WTC11 (cell line): ENCODE measurements around the gene ZNF217. TPM values are rescaled to one million over a fixed set of nuclear protein-coding genes. Genes with fewer than 3 reads are reported as not detected.

Experiments used
- ATAC-seq: fragments of 200-7000 bp; cut with Tn5 transposase; 2 replicates; pipeline ENCODE4 v1.10.0; 2021; ENCODE audit warnings: mild to moderate bottlenecking, moderate library complexity
- CTCF ChIA-PET: fragments of 300-600 bp; sonication (Branson Sonifier 250); formaldehyde crosslinking; loops from one replicate; lab custom pipeline; 2021; ENCODE audit warnings: antibody characterized with exemption; lab: Charles Lee
- POLR2A ChIA-PET: fragments of 350-600 bp; sonication (Branson Sonifier 250); formaldehyde crosslinking; loops from one replicate; lab custom pipeline; 2021; ENCODE audit warnings: antibody characterized with exemption; lab: Charles Lee
- DNase-seq: peaks from one replicate; pipeline ENCODE4 v3.0.0; 2021; ENCODE audit warnings: low spot score
- H3K27ac Mint-ChIP-seq: 2 replicates; pipeline ENCODE4 v1.8.0; 2021; ENCODE audit warnings: mixed read lengths
- H3K27me3 Mint-ChIP-seq: 2 replicates; pipeline ENCODE4 v1.8.0; 2021; ENCODE audit warnings: low read depth, mild to moderate bottlenecking, moderate library complexity, mixed read lengths
- H3K36me3 Mint-ChIP-seq: 2 replicates; pipeline ENCODE4 v1.8.0; 2021; ENCODE audit warnings: mixed read lengths
- H3K4me1 Mint-ChIP-seq: 2 replicates; pipeline ENCODE4 v1.8.0; 2022; ENCODE audit warnings: mixed read lengths
- H3K4me3 Mint-ChIP-seq: 2 replicates; pipeline ENCODE4 v1.8.0; 2021; ENCODE audit warnings: mild to moderate bottlenecking, moderate library complexity, mixed read lengths
- H3K9me3 Mint-ChIP-seq: 2 replicates; pipeline ENCODE4 v1.8.0; 2021; ENCODE audit warnings: mixed read lengths
- E2F1 ChIP-seq: sonication (generic); formaldehyde crosslinking; IDR thresholded peaks from 2 replicates; pipeline ENCODE4 v1.8.0; 2022; ENCODE audit warnings: mild to moderate bottlenecking, missing genetic modification reagents
- ELF4 ChIP-seq: sonication (generic); formaldehyde crosslinking; IDR thresholded peaks from 2 replicates; pipeline ENCODE4 v1.8.1; 2022; ENCODE audit warnings: low read depth, mild to moderate bottlenecking, moderate library complexity, missing genetic modification reagents
- FOXK1 ChIP-seq: sonication (generic); formaldehyde crosslinking; IDR thresholded peaks from 2 replicates; pipeline ENCODE4 v1.8.0; 2022; ENCODE audit warnings: mild to moderate bottlenecking, moderate library complexity, missing genetic modification reagents
- GRHL2 ChIP-seq: fragments of 250-450 bp; sonication (Bioruptor Pico); IDR thresholded peaks from 2 replicates; pipeline ENCODE4 v1.8.0; 2022; ENCODE audit warnings: mild to moderate bottlenecking, moderate library complexity; ENCODE audit not compliant: insufficient replicate concordance, severe bottlenecking
- NFATC4 ChIP-seq: fragments of 250-450 bp; sonication (Bioruptor Pico); IDR thresholded peaks from 2 replicates; pipeline ENCODE4 v1.9.0; 2021; ENCODE audit warnings: mild to moderate bottlenecking
- NR2C2 ChIP-seq: sonication (generic); formaldehyde crosslinking; IDR thresholded peaks from 2 replicates; pipeline ENCODE4 v1.8.0; 2022; ENCODE audit warnings: mild to moderate bottlenecking, missing genetic modification reagents
- RELA ChIP-seq: sonication (generic); formaldehyde crosslinking; IDR thresholded peaks from 2 replicates; pipeline ENCODE4 v1.8.1; 2022; ENCODE audit warnings: missing genetic modification reagents, mild to moderate bottlenecking, borderline replicate concordance
- SMAD4 ChIP-seq: sonication (generic); formaldehyde crosslinking; IDR thresholded peaks from 2 replicates; pipeline ENCODE4 v1.8.0; 2022; ENCODE audit warnings: mild to moderate bottlenecking, missing genetic modification reagents
- TP53 ChIP-seq: sonication (generic); formaldehyde crosslinking; IDR thresholded peaks from 2 replicates; pipeline ENCODE4 v1.8.1; 2023; ENCODE audit warnings: mild to moderate bottlenecking, missing genetic modification reagents
- USF1 ChIP-seq: sonication (generic); formaldehyde crosslinking; IDR thresholded peaks from 2 replicates; pipeline ENCODE4 v1.8.0; 2022; ENCODE audit warnings: mild to moderate bottlenecking, missing genetic modification reagents
- ZNF138 ChIP-seq: sonication (generic); formaldehyde crosslinking; conservative IDR thresholded peaks from 2 replicates; pipeline ENCODE4 v1.8.1; 2022; ENCODE audit warnings: mild to moderate bottlenecking, moderate library complexity, missing genetic modification reagents
- ZNF317 ChIP-seq: sonication (generic); formaldehyde crosslinking; IDR thresholded peaks from 2 replicates; pipeline ENCODE4 v1.8.1; 2023; ENCODE audit warnings: low read depth, mild to moderate bottlenecking, moderate library complexity, missing genetic modification reagents, borderline replicate concordance
- ZNF416 ChIP-seq: fragments of 250-450 bp; sonication (Bioruptor Pico); IDR thresholded peaks from 2 replicates; pipeline ENCODE4 v1.9.0; 2021; ENCODE audit warnings: mild to moderate bottlenecking, inconsistent platforms
- total RNA-seq: library from RNA; stranded (reverse); gene quantifications from 3 replicates; pipeline ENCODE4 v1.2.3, GENCODE V29; 2021
- TF ChIP-seq, protein P1 (sequence below): sonication (generic); formaldehyde crosslinking; IDR thresholded peaks from 2 replicates; pipeline ENCODE4 v1.8.1; 2023; ENCODE audit warnings: mild to moderate bottlenecking, missing genetic modification reagents, borderline replicate concordance
- TF ChIP-seq, protein P2 (sequence below): sonication (generic); formaldehyde crosslinking; IDR thresholded peaks from 2 replicates; pipeline ENCODE4 v1.8.1; 2022; ENCODE audit warnings: low read depth, mild to moderate bottlenecking, moderate library complexity, missing genetic modification reagents, borderline replicate concordance
- TF ChIP-seq, protein P3 (sequence below): sonication (generic); formaldehyde crosslinking; IDR thresholded peaks from 2 replicates; pipeline ENCODE4 v1.8.0; 2023; ENCODE audit warnings: missing genetic modification reagents, mild to moderate bottlenecking, borderline replicate concordance

ZNF217 gene
- total RNA-seq, 1 experiment from 2014 or later: 75.6 TPM

DNA sequence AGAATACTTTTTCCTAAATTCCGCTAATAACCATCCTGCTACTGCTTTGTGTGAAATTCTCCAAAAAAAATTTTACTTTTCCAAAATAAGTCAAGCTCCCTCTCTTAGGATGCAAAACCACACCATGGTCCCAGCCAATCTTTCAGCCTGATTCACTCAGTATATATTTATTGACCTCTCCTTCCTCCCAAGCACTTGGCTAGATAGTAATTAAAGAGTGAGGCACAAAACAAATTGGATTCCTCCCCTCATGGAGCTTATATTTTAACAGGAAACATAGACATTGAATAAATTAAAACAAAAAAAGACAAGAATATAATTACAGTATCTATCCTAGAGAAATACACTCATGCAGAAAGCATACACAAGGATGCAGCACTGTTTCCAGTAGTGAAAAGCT is 9.0 kb upstream of the ZNF217 start:
- Mint-ChIP-seq H3K9me3 (no peaks in the 10 kb centered on the region), H3K36me3 (no peaks in the 10 kb centered on the region), H3K4me3 (no peak overlapping the region), H3K27ac (no peak overlapping the region; the same call in 1 of the 2 replicates), H3K4me1 (peaks cover 30% of the 10 kb centered on the region), H3K27me3 (no peaks in the 10 kb centered on the region)
- CTCF ChIA-PET: no interaction called here
- POLR2A ChIA-PET: no interaction called here
- DNase-seq: no peak
- ATAC-seq: no peak
- TF ChIP-seq NFATC4 (CRISPR knock-in tag) (no peak), NR2C2 (CRISPR knock-in tag) (no peak), FOXK1 (CRISPR knock-in tag) (no peak), TP53 (CRISPR knock-in tag) (no peak), USF1 (CRISPR knock-in tag) (no peak), ELF4 (CRISPR knock-in tag) (no peak), SMAD4 (CRISPR knock-in tag) (no peak), E2F1 (CRISPR knock-in tag) (no peak), ZNF317 (no peak), ZNF416 (CRISPR knock-in tag) (no peak), RELA (CRISPR knock-in tag) (no peak), GRHL2 (no peak), ZNF138 (CRISPR knock-in tag) (no peak)
- TF ChIP-seq, protein P1, sequence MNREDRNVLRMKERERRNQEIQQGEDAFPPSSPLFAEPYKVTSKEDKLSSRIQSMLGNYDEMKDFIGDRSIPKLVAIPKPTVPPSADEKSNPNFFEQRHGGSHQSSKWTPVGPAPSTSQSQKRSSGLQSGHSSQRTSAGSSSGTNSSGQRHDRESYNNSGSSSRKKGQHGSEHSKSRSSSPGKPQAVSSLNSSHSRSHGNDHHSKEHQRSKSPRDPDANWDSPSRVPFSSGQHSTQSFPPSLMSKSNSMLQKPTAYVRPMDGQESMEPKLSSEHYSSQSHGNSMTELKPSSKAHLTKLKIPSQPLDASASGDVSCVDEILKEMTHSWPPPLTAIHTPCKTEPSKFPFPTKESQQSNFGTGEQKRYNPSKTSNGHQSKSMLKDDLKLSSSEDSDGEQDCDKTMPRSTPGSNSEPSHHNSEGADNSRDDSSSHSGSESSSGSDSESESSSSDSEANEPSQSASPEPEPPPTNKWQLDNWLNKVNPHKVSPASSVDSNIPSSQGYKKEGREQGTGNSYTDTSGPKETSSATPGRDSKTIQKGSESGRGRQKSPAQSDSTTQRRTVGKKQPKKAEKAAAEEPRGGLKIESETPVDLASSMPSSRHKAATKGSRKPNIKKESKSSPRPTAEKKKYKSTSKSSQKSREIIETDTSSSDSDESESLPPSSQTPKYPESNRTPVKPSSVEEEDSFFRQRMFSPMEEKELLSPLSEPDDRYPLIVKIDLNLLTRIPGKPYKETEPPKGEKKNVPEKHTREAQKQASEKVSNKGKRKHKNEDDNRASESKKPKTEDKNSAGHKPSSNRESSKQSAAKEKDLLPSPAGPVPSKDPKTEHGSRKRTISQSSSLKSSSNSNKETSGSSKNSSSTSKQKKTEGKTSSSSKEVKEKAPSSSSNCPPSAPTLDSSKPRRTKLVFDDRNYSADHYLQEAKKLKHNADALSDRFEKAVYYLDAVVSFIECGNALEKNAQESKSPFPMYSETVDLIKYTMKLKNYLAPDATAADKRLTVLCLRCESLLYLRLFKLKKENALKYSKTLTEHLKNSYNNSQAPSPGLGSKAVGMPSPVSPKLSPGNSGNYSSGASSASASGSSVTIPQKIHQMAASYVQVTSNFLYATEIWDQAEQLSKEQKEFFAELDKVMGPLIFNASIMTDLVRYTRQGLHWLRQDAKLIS: no peak
- TF ChIP-seq, protein P2, sequence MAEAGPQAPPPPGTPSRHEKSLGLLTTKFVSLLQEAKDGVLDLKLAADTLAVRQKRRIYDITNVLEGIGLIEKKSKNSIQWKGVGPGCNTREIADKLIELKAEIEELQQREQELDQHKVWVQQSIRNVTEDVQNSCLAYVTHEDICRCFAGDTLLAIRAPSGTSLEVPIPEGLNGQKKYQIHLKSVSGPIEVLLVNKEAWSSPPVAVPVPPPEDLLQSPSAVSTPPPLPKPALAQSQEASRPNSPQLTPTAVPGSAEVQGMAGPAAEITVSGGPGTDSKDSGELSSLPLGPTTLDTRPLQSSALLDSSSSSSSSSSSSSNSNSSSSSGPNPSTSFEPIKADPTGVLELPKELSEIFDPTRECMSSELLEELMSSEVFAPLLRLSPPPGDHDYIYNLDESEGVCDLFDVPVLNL (CRISPR knock-in tag): no peak
- TF ChIP-seq, protein P3, sequence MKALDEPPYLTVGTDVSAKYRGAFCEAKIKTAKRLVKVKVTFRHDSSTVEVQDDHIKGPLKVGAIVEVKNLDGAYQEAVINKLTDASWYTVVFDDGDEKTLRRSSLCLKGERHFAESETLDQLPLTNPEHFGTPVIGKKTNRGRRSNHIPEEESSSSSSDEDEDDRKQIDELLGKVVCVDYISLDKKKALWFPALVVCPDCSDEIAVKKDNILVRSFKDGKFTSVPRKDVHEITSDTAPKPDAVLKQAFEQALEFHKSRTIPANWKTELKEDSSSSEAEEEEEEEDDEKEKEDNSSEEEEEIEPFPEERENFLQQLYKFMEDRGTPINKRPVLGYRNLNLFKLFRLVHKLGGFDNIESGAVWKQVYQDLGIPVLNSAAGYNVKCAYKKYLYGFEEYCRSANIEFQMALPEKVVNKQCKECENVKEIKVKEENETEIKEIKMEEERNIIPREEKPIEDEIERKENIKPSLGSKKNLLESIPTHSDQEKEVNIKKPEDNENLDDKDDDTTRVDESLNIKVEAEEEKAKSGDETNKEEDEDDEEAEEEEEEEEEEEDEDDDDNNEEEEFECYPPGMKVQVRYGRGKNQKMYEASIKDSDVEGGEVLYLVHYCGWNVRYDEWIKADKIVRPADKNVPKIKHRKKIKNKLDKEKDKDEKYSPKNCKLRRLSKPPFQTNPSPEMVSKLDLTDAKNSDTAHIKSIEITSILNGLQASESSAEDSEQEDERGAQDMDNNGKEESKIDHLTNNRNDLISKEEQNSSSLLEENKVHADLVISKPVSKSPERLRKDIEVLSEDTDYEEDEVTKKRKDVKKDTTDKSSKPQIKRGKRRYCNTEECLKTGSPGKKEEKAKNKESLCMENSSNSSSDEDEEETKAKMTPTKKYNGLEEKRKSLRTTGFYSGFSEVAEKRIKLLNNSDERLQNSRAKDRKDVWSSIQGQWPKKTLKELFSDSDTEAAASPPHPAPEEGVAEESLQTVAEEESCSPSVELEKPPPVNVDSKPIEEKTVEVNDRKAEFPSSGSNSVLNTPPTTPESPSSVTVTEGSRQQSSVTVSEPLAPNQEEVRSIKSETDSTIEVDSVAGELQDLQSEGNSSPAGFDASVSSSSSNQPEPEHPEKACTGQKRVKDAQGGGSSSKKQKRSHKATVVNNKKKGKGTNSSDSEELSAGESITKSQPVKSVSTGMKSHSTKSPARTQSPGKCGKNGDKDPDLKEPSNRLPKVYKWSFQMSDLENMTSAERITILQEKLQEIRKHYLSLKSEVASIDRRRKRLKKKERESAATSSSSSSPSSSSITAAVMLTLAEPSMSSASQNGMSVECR (CRISPR knock-in tag): no peak
